Measurements from ENCODE around the gene GRXCR1. TPM values are rescaled to one million over a fixed set of nuclear protein-coding genes. Genes with fewer than 3 reads are reported as not detected.
A peak's percentile ranks its signal among the peaks of the same experiment; 100 is the strongest.

GRXCR1 gene
- total RNA-seq, 1 experiment from 2014 or later: not detected

GRCh38 chr4:42927946-42928345 is 35.4 kb downstream of the GRXCR1 start:
- no peaks in the 10 kb centered on the region; the same call in 1 of the 2 replicates for H3K4me1 Mint-ChIP-seq
- no peak for TF ChIP-seq SMAD4 (CRISPR knock-in tag; IDR thresholded peaks at IDR 0.05)
- TF ChIP-seq, protein P1, sequence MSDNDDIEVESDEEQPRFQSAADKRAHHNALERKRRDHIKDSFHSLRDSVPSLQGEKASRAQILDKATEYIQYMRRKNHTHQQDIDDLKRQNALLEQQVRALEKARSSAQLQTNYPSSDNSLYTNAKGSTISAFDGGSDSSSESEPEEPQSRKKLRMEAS (CRISPR knock-in tag; IDR thresholded peaks at IDR 0.05): no peak
- no peak for TF ChIP-seq ATF1 (CRISPR knock-in tag; IDR thresholded peaks at IDR 0.05)
- TF ChIP-seq, protein P2, sequence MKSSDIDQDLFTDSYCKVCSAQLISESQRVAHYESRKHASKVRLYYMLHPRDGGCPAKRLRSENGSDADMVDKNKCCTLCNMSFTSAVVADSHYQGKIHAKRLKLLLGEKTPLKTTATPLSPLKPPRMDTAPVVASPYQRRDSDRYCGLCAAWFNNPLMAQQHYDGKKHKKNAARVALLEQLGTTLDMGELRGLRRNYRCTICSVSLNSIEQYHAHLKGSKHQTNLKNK (CRISPR knock-in tag; IDR thresholded peaks at IDR 0.05): no peak
- no peak for TF ChIP-seq ZNF416 (CRISPR knock-in tag; IDR thresholded peaks at IDR 0.05)
- TF ChIP-seq CBFB (CRISPR knock-in tag; IDR thresholded peaks at IDR 0.05; ENCODE audit: low read depth): no peak
- TF ChIP-seq ZNF512 (CRISPR knock-in tag; IDR thresholded peaks at IDR 0.05; ENCODE audit: borderline replicate concordance): no peak
- TF ChIP-seq NR2C2 (CRISPR knock-in tag; IDR thresholded peaks at IDR 0.05): no peak
- TF ChIP-seq CDX4 (CRISPR knock-in tag; IDR thresholded peaks at IDR 0.05; ENCODE audit: borderline replicate concordance): no peak
- no peak for TF ChIP-seq ZNF138 (CRISPR knock-in tag; conservative IDR thresholded peaks at IDR 0.05)
- H3K27me3 Mint-ChIP-seq (ENCODE audit: low read depth): no peaks in the 10 kb centered on the region
- H3K9me3 Mint-ChIP-seq: peaks cover under 1% of the 10 kb centered on the region
- DNase-seq (ENCODE audit: low spot score) (no peak), ATAC-seq (no peak)
- ChIA-PET CTCF (no interaction called here), POLR2A (no interaction called here)
- no peak overlapping the region for H3K27ac Mint-ChIP-seq
- H3K36me3 Mint-ChIP-seq: no peaks in the 10 kb centered on the region
- H3K4me3 Mint-ChIP-seq: no peak overlapping the region

- no peaks in the 10 kb centered on the region; the same call in 1 of the 2 replicates for H3K4me1 Mint-ChIP-seq
- no peak overlapping the region for H3K27ac Mint-ChIP-seq
- ATAC-seq (peak; percentile 51), DNase-seq (ENCODE audit: low spot score) (no peak)
- CTCF ChIA-PET: no interaction called here
- H3K9me3 Mint-ChIP-seq: peaks cover 1% of the 10 kb centered on the region; the same call in 1 of the 2 replicates
- POLR2A ChIA-PET: no interaction called here
- H3K36me3 Mint-ChIP-seq: no peaks in the 10 kb centered on the region
- H3K27me3 Mint-ChIP-seq (ENCODE audit: low read depth): no peaks in the 10 kb centered on the region
- no peak overlapping the region for H3K4me3 Mint-ChIP-seq
- TF ChIP-seq CDX4 (CRISPR knock-in tag; IDR thresholded peaks at IDR 0.05; ENCODE audit: borderline replicate concordance): no peak
- no peak for TF ChIP-seq FOXP1 (CRISPR knock-in tag; IDR thresholded peaks at IDR 0.05; ENCODE audit: borderline replicate concordance)
- TF ChIP-seq ELF4 (CRISPR knock-in tag; IDR thresholded peaks at IDR 0.05; ENCODE audit: low read depth): no peak
- TF ChIP-seq ZNF396 (CRISPR knock-in tag; IDR thresholded peaks at IDR 0.05; ENCODE audit: borderline replicate concordance): no peak
- no peak for TF ChIP-seq ZNF232 (CRISPR knock-in tag; IDR thresholded peaks at IDR 0.05)
- no peak for TF ChIP-seq E2F4 (CRISPR knock-in tag; IDR thresholded peaks at IDR 0.05; ENCODE audit: borderline replicate concordance, low read depth)
- no peak for TF ChIP-seq ARID4B (CRISPR knock-in tag; IDR thresholded peaks at IDR 0.05; ENCODE audit: borderline replicate concordance)
- TF ChIP-seq, protein P3, sequence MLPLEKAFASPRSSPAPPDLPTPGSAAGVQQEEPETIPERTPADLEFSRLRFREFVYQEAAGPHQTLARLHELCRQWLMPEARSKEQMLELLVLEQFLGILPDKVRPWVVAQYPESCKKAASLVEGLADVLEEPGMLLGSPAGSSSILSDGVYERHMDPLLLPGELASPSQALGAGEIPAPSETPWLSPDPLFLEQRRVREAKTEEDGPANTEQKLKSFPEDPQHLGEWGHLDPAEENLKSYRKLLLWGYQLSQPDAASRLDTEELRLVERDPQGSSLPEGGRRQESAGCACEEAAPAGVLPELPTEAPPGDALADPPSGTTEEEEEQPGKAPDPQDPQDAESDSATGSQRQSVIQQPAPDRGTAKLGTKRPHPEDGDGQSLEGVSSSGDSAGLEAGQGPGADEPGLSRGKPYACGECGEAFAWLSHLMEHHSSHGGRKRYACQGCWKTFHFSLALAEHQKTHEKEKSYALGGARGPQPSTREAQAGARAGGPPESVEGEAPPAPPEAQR (CRISPR knock-in tag; IDR thresholded peaks at IDR 0.05): no peak
- TF ChIP-seq GABPB1 (CRISPR knock-in tag; IDR thresholded peaks at IDR 0.05): no peak
- no peak for TF ChIP-seq SMAD3 (CRISPR knock-in tag; IDR thresholded peaks at IDR 0.05; ENCODE audit: borderline replicate concordance)
- TF ChIP-seq, protein P4, sequence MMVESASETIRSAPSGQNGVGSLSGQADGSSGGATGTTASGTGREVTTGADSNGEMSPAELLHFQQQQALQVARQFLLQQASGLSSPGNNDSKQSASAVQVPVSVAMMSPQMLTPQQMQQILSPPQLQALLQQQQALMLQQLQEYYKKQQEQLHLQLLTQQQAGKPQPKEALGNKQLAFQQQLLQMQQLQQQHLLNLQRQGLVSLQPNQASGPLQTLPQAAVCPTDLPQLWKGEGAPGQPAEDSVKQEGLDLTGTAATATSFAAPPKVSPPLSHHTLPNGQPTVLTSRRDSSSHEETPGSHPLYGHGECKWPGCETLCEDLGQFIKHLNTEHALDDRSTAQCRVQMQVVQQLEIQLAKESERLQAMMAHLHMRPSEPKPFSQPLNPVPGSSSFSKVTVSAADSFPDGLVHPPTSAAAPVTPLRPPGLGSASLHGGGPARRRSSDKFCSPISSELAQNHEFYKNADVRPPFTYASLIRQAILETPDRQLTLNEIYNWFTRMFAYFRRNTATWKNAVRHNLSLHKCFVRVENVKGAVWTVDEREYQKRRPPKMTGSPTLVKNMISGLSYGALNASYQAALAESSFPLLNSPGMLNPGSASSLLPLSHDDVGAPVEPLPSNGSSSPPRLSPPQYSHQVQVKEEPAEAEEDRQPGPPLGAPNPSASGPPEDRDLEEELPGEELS (CRISPR knock-in tag; IDR thresholded peaks at IDR 0.05): no peak
- no peak for TF ChIP-seq ATF3 (CRISPR knock-in tag; conservative IDR thresholded peaks at IDR 0.05)
These were observed 36.1 kb downstream of the GRXCR1 start for GRCh38 chr4:42928582-42928981.
